Smooth muscle cell (in vitro differentiated cells): Measurements from ENCODE around the gene CDK3. TPM values are rescaled to one million over a fixed set of nuclear protein-coding genes. Genes with fewer than 3 reads are reported as not detected.

ENCODE experiments used
- DNase-seq: peaks from one replicate; lab custom pipeline; 2025; ENCODE audit not compliant: unreplicated experiment; lab: John Stamatoyannopoulos, UW
- H2AFZ ChIP-seq: fragments of 200-600 bp; sonication (generic); 2 replicates; pipeline ENCODE4 v1.6.0; 2016; ENCODE audit warnings: antibody characterized with exemption, low read depth, mild to moderate bottlenecking
- H3F3A ChIP-seq: fragments of 200-600 bp; sonication (generic); 2 replicates; pipeline ENCODE4 v1.6.0; 2017; ENCODE audit warnings: antibody characterized with exemption, low read depth
- H3K27ac ChIP-seq: fragments of 200-600 bp; sonication (generic); 2 replicates; pipeline ENCODE4 v1.5.1; 2016; ENCODE audit warnings: low read depth, mild to moderate bottlenecking
- H3K27me3 ChIP-seq: fragments of 200-600 bp; sonication (generic); 2 replicates; pipeline ENCODE4 v1.6.1; 2016; ENCODE audit warnings: low read depth, mild to moderate bottlenecking
- H3K36me3 ChIP-seq: fragments of 200-600 bp; sonication (generic); 2 replicates; pipeline ENCODE4 v1.5.1; 2016; ENCODE audit warnings: low read depth
- H3K4me1 ChIP-seq: fragments of 200-600 bp; sonication (generic); 2 replicates; pipeline ENCODE4 v1.5.1; 2016; ENCODE audit warnings: low read depth
- H3K4me2 ChIP-seq: fragments of 200-600 bp; sonication (generic); 2 replicates; pipeline ENCODE4 v1.6.0; 2016; ENCODE audit warnings: mild to moderate bottlenecking
- H3K4me3 ChIP-seq: fragments of 200-600 bp; sonication (generic); 2 replicates; pipeline ENCODE4 v1.5.1; 2016; ENCODE audit warnings: mild to moderate bottlenecking
- H3K79me2 ChIP-seq: fragments of 200-600 bp; sonication (generic); 2 replicates; pipeline ENCODE4 v1.6.0; 2016; ENCODE audit warnings: low read depth, mild to moderate bottlenecking
- H3K9ac ChIP-seq: fragments of 200-600 bp; sonication (generic); 2 replicates; pipeline ENCODE4 v1.6.0; 2016; ENCODE audit warnings: low read depth
- H3K9me3 ChIP-seq: fragments of 200-600 bp; sonication (generic); replicated peaks from 2 replicates; pipeline ENCODE4 v1.5.1; 2016; ENCODE audit warnings: low read depth
- H4K20me1 ChIP-seq: fragments of 200-600 bp; sonication (generic); 2 replicates; pipeline ENCODE4 v1.6.0; 2016; ENCODE audit warnings: low read depth
- WGBS: methylation state at CpG from one replicate; pipeline ENCODE4 v1.1.7; 2016; ENCODE audit warnings: low lambda C conversion rate; 5-methylcytosine and 5-hydroxymethylcytosine counted together
- polyA plus RNA-seq: library from polyadenylated mRNA; unstranded; fragments of >200 nt; fragmentation: Nextera tagmentation; extraction: Ambion mirVana; gene quantifications from 2 replicates; pipeline ENCODE4 v1.2.1, GENCODE V29; 2016
- total RNA-seq: library from RNA; depleted of rRNA; stranded (reverse); fragments of >200 nt; gene quantifications from 2 replicates; pipeline ENCODE4 v1.2.3, GENCODE V29; 2014
- TF ChIP-seq, protein P1 (sequence below): fragments of 200-600 bp; sonication (generic); IDR thresholded peaks from 2 replicates; pipeline ENCODE4 v1.5.1; 2017; ENCODE audit warnings: borderline replicate concordance, mild to moderate bottlenecking, antibody characterized with exemption; ENCODE audit not compliant: insufficient read depth, poor library complexity, severe bottlenecking

Gene CDK3
- total and polyA plus RNA-seq, 2 experiments from 2014 or later: 1.0 to 3.9 TPM

- H3K36me3 ChIP-seq: peaks cover 6% of the 10 kb centered on the region
These were observed 52.8 kb downstream of the CDK3 start for GRCh38 chr17:76053246-76054111.

DNA sequence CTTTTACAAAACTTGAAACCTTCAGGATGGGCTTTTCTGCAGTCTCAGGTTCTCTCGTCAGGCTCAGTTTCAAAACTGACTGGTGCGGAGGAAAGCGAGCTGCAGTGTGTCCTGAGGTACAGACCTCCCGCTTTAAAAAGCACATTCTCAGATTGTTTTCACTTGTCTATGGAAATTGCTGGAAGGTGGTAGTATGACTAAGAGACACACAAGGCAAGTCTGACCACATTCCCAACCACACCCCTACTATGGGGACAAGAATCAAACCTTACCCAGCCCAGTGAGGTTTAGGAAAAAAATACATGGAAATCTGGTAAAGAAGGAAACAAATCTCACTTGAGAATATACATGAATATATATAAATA is 53.4 kb downstream of the CDK3 start:
- Histone ChIP-seq H3K36me3 (peaks cover 12% of the 10 kb centered on the region), H4K20me1 (peaks cover 67% of the 10 kb centered on the region), H3F3A (peaks cover 30% of the 10 kb centered on the region), H3K4me3 (peak overlapping the region; percentile 9), H3K27ac (peak overlapping the region; percentile 97), H3K9ac (peak overlapping the region; percentile 83), H3K4me1 (peaks cover 8% of the 10 kb centered on the region), H3K9me3 (no peaks in the 10 kb centered on the region), H2AFZ (no peak overlapping the region), H3K79me2 (peaks cover 18% of the 10 kb centered on the region), H3K27me3 (no peaks in the 10 kb centered on the region), H3K4me2 (peak overlapping the region; percentile 75)
- TF ChIP-seq, protein P1, sequence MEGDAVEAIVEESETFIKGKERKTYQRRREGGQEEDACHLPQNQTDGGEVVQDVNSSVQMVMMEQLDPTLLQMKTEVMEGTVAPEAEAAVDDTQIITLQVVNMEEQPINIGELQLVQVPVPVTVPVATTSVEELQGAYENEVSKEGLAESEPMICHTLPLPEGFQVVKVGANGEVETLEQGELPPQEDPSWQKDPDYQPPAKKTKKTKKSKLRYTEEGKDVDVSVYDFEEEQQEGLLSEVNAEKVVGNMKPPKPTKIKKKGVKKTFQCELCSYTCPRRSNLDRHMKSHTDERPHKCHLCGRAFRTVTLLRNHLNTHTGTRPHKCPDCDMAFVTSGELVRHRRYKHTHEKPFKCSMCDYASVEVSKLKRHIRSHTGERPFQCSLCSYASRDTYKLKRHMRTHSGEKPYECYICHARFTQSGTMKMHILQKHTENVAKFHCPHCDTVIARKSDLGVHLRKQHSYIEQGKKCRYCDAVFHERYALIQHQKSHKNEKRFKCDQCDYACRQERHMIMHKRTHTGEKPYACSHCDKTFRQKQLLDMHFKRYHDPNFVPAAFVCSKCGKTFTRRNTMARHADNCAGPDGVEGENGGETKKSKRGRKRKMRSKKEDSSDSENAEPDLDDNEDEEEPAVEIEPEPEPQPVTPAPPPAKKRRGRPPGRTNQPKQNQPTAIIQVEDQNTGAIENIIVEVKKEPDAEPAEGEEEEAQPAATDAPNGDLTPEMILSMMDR: no peak
- 65% methylated on average over 4 of the region's 4 CpGs for WGBS
- no peak for DNase-seq

More at GRCh38 chr17:76053246-76054111, 52.8 kb downstream of the CDK3 start:
- DNase-seq: no peak
- Histone ChIP-seq H3K9ac (peak overlapping the region; percentile 83), H4K20me1 (peaks cover 73% of the 10 kb centered on the region), H3K9me3 (no peaks in the 10 kb centered on the region), H3K27ac (peak overlapping the region; percentile 97), H3K27me3 (no peaks in the 10 kb centered on the region), H3K4me2 (peak overlapping the region; percentile 75), H3K79me2 (peaks cover 18% of the 10 kb centered on the region), H3F3A (peaks cover 26% of the 10 kb centered on the region), H3K4me1 (peaks cover 8% of the 10 kb centered on the region), H2AFZ (no peak overlapping the region), H3K4me3 (peak overlapping the region; percentile 9)
- 45% methylated on average over 17 of the region's 17 CpGs for whole genome bisulfite sequencing
- TF ChIP-seq, protein P1: no peak

Other genes starting within 250 kb of the CDK3 start
- gene GALK1, start 235.7 kb upstream of the CDK3 start, total RNA-seq: 31.1 and 32.7 TPM in 2 replicates
- gene GALK1, start 235.7 kb upstream of the CDK3 start, polyA plus RNA-seq: 88.8 and 108 TPM in 2 replicates
- 25.4 and 39.5 TPM in 2 replicates for gene UNK, start 216.0 kb upstream of the CDK3 start, total RNA-seq
- gene UNK, start 216.0 kb upstream of the CDK3 start, polyA plus RNA-seq: 26.8 and 31.5 TPM in 2 replicates
- gene UNC13D, start 156.5 kb upstream of the CDK3 start, total RNA-seq: 4.5 TPM in 2 replicates
- 2.4 and 9.6 TPM in 2 replicates for gene UNC13D, start 156.5 kb upstream of the CDK3 start, polyA plus RNA-seq
- gene WBP2, start 145.5 kb upstream of the CDK3 start, total RNA-seq: 26.4 and 27.6 TPM in 2 replicates
- 91.4 and 111 TPM in 2 replicates for gene WBP2, start 145.5 kb upstream of the CDK3 start, polyA plus RNA-seq
- 3.8 and 8.7 TPM in 2 replicates for gene TRIM47, start 122.3 kb upstream of the CDK3 start, total RNA-seq
- 16.1 and 31.7 TPM in 2 replicates for gene TRIM47, start 122.3 kb upstream of the CDK3 start, polyA plus RNA-seq
- gene TRIM65, start 103.9 kb upstream of the CDK3 start, total RNA-seq: 9.8 and 13.3 TPM in 2 replicates
- gene TRIM65, start 103.9 kb upstream of the CDK3 start, polyA plus RNA-seq: 15.4 and 17.4 TPM in 2 replicates
- gene MRPL38, start 96.0 kb upstream of the CDK3 start, total RNA-seq: 32.6 and 48.4 TPM in 2 replicates
- 90.5 and 107 TPM in 2 replicates for gene MRPL38, start 96.0 kb upstream of the CDK3 start, polyA plus RNA-seq
- gene FBF1, start 59.8 kb upstream of the CDK3 start, total RNA-seq: 8.4 and 21.8 TPM in 2 replicates
- 4.6 and 8.2 TPM in 2 replicates for gene FBF1, start 59.8 kb upstream of the CDK3 start, polyA plus RNA-seq
- gene ACOX1, start 21.7 kb upstream of the CDK3 start, total RNA-seq: 35.3 and 46.7 TPM in 2 replicates
- gene ACOX1, start 21.7 kb upstream of the CDK3 start, polyA plus RNA-seq: 25.9 and 30.2 TPM in 2 replicates
- gene TEN1, start 21.6 kb upstream of the CDK3 start, total RNA-seq: 4.2 and 15.5 TPM in 2 replicates
- gene TEN1, start 21.6 kb upstream of the CDK3 start, polyA plus RNA-seq: 19.2 and 25.6 TPM in 2 replicates
- 1.6 and 1.9 TPM in 2 replicates for gene EVPL, start 26.5 kb downstream of the CDK3 start, total RNA-seq
- 0.77 and 2.0 TPM in 2 replicates for gene EVPL, start 26.5 kb downstream of the CDK3 start, polyA plus RNA-seq
- 41.0 and 67.5 TPM in 2 replicates for gene SRP68, start 71.7 kb downstream of the CDK3 start, total RNA-seq
- gene SRP68, start 71.7 kb downstream of the CDK3 start, polyA plus RNA-seq: 96.3 and 102 TPM in 2 replicates
- not detected in 2 replicates for gene GALR2, start 73.9 kb downstream of the CDK3 start, total RNA-seq
- gene GALR2, start 73.9 kb downstream of the CDK3 start, polyA plus RNA-seq: 0.17 TPM in 1 of 2 replicates, not detected in the other
- gene ZACN, start 78.3 kb downstream of the CDK3 start, total RNA-seq: not detected in 2 replicates
- gene ZACN, start 78.3 kb downstream of the CDK3 start, polyA plus RNA-seq: 1.7 and 3.4 TPM in 2 replicates
- 49.8 and 59.1 TPM in 2 replicates for gene EXOC7, start 102.9 kb downstream of the CDK3 start, total RNA-seq
- gene EXOC7, start 102.9 kb downstream of the CDK3 start, polyA plus RNA-seq: 70.3 and 90.8 TPM in 2 replicates
- gene FOXJ1, start 140.4 kb downstream of the CDK3 start, total RNA-seq: not detected in 2 replicates
- not detected in 2 replicates for gene FOXJ1, start 140.4 kb downstream of the CDK3 start, polyA plus RNA-seq
- 0.09 and 1.2 TPM in 2 replicates for gene RNF157, start 239.6 kb downstream of the CDK3 start, total RNA-seq
- 0.63 and 1.6 TPM in 2 replicates for gene RNF157, start 239.6 kb downstream of the CDK3 start, polyA plus RNA-seq